Measurements from ENCODE around the gene PLEKHA7. TPM values are rescaled to one million over a fixed set of nuclear protein-coding genes. Genes with fewer than 3 reads are reported as not detected.
"Not testable (repeated sequence)": the region's sequence is repeated elsewhere in the genome, so short reads cannot be mapped to it uniquely, and the experiment has no call there.

The PLEKHA7 gene
- total RNA-seq, 2 donors from 2014 or later, result 10.8 to 17.6 TPM

DNA sequence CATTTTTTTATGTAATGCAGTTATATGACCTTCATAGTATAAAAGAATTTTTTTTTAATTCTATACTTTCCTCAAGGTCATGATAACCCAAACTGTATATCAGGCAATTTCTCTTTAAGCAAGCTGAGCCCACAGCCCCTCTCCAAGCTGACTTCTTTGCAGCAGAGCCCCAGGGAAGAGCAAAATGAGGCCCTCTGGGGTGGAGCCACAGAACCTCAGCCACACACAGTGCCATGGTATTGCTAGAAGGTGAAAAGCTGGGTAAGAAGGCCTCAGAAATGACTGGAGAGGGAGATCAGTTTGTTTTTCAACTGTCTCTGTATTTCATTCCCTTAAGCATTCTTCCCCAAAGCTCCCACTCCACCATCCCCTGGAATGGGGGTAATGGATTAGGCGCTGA lies 108.8 kb downstream of the PLEKHA7 start:
- H3K4me3 ChIP-seq, result no peak overlapping the region
- H3K9me3 ChIP-seq, result no peaks in the 10 kb centered on the region
- no peaks in the 10 kb centered on the region for H3K4me1 ChIP-seq (ENCODE audit: control insufficient read depth in 1 of 2, low read depth in 2 of 2)
- no peak for ATAC-seq (ENCODE audit: insufficient number of reproducible peaks, low FRiP score, low read depth)
- no peaks in the 10 kb centered on the region for H3K27me3 ChIP-seq (replicated peaks; ENCODE audit: insufficient read depth)
- TF ChIP-seq, protein P1, sequence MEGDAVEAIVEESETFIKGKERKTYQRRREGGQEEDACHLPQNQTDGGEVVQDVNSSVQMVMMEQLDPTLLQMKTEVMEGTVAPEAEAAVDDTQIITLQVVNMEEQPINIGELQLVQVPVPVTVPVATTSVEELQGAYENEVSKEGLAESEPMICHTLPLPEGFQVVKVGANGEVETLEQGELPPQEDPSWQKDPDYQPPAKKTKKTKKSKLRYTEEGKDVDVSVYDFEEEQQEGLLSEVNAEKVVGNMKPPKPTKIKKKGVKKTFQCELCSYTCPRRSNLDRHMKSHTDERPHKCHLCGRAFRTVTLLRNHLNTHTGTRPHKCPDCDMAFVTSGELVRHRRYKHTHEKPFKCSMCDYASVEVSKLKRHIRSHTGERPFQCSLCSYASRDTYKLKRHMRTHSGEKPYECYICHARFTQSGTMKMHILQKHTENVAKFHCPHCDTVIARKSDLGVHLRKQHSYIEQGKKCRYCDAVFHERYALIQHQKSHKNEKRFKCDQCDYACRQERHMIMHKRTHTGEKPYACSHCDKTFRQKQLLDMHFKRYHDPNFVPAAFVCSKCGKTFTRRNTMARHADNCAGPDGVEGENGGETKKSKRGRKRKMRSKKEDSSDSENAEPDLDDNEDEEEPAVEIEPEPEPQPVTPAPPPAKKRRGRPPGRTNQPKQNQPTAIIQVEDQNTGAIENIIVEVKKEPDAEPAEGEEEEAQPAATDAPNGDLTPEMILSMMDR (IDR thresholded peaks at IDR 0.05), result no peak
- H3K27ac ChIP-seq, result no peak overlapping the region
- H3K36me3 ChIP-seq, result no peaks in the 10 kb centered on the region
- DNase-seq (ENCODE audit: low spot score), result no peak

DNA sequence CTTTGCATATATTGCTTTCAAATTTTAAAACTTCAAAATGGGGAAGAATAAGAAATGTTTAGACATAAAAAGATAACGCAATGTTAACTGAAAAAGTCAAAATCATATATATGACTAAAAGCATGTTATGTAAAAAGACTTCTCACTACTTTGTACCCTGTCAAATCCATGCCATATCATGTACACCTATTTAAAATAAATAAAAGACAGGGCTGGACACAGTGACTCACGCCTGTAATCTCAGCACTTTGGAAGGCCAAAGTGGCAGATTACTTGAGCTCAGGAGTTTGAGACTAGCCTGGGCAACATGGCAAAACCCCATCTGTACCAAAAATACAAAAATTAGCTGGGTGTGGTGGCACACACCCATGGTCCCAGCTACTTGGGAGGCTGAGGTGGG lies 109.5 kb downstream of the PLEKHA7 start:
- not testable (repeated sequence) for H3K9me3 ChIP-seq; H3K27ac ChIP-seq; ATAC-seq (ENCODE audit: insufficient number of reproducible peaks, low FRiP score, low read depth); H3K4me1 ChIP-seq (ENCODE audit: control insufficient read depth in 1 of 2, low read depth in 2 of 2); H3K27me3 ChIP-seq (replicated peaks; ENCODE audit: insufficient read depth); DNase-seq (ENCODE audit: low spot score); H3K4me3 ChIP-seq; H3K36me3 ChIP-seq

DNA sequence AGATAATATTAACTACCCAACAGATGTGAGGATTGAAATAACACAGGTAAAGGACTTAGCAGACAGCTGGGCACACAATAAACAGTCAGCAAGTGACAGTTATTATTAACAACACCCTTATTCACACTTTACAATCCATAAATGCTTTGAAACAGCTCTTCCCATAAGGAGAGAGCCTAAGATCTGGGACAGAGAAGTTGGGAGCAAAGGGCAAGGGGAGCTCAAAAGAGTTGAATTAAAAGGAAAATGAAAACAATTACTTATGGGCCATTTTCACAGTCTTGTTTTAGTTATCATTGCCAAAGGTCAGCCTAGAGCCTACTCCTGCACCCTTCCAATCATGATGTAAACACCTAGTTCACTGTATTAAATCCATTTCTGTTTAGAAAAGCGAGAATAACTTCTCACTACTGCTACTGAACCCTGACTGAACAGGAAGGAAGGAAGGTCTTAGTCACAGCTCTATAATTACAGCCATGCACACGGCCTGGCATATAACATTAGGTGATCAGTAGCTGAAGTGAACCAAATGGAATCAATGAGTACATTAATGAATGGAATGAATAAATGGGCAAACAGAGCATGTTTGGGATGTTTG lies 111.3 kb downstream of the PLEKHA7 start:
- no peak overlapping the region for H3K27ac ChIP-seq
- no peak for ATAC-seq (ENCODE audit: insufficient number of reproducible peaks, low FRiP score, low read depth)
- no peaks in the 10 kb centered on the region for H3K9me3 ChIP-seq
- no peaks in the 10 kb centered on the region for H3K27me3 ChIP-seq (replicated peaks; ENCODE audit: insufficient read depth)
- H3K4me1 ChIP-seq (ENCODE audit: control insufficient read depth in 1 of 2, low read depth in 2 of 2), result no peaks in the 10 kb centered on the region
- no peak overlapping the region for H3K4me3 ChIP-seq
- H3K36me3 ChIP-seq, result no peaks in the 10 kb centered on the region
- DNase-seq (ENCODE audit: low spot score), result no peak
- TF ChIP-seq, protein P1 (IDR thresholded peaks at IDR 0.05), result no peak

DNA sequence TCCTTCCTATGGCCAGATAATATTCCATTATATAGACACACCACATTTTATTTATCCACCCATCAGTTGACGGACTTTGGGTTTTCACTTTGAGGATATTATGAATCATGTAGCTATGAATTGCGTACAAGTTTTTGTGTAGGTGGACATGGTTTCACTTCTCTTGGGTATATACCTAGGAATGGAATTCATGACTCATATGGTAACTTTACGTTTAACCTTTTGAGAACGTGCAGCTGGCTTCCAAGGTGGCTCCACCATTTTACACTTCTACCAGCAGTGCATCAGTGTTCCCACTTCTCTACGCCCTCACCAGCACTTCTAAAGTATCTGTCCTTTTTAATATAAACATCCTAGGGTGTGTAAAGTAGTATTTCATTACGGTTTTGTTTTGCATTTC lies 112.0 kb downstream of the PLEKHA7 start:
- TF ChIP-seq, protein P1 (IDR thresholded peaks at IDR 0.05), result no peak
- H3K27me3 ChIP-seq (replicated peaks; ENCODE audit: insufficient read depth), result no peaks in the 10 kb centered on the region
- DNase-seq (ENCODE audit: low spot score) (no peak), ATAC-seq (ENCODE audit: insufficient number of reproducible peaks, low FRiP score, low read depth) (no peak)
- H3K36me3 ChIP-seq, result no peaks in the 10 kb centered on the region
- H3K4me1 ChIP-seq (ENCODE audit: control insufficient read depth in 1 of 2, low read depth in 2 of 2), result no peaks in the 10 kb centered on the region
- H3K4me3 ChIP-seq, result no peak overlapping the region
- H3K9me3 ChIP-seq, result no peaks in the 10 kb centered on the region
- H3K27ac ChIP-seq, result no peak overlapping the region

DNA sequence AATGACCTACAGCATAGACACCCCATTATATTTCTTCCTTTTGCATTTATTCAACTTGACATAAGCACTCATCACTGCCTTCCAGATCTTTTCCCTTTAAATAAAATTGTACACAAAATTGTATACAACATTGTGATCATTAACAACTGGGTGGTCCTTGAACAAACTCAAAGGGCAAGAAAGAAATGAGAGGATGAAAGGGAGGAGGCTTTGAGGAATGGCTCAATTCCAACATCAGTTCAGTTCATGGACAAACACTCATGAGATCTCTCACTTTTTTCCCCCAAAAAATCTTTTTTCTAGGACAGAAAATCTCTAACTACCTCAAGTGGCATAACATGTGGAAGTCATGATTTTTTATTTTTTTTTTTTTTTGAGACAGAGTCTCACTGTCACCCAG lies 113.7 kb downstream of the PLEKHA7 start:
- no peaks in the 10 kb centered on the region for H3K27me3 ChIP-seq (replicated peaks; ENCODE audit: insufficient read depth)
- no peak overlapping the region for H3K4me3 ChIP-seq
- no peak overlapping the region for H3K27ac ChIP-seq
- H3K36me3 ChIP-seq, result no peaks in the 10 kb centered on the region
- H3K4me1 ChIP-seq (ENCODE audit: control insufficient read depth in 1 of 2, low read depth in 2 of 2), result no peaks in the 10 kb centered on the region
- DNase-seq (ENCODE audit: low spot score) (no peak), ATAC-seq (ENCODE audit: insufficient number of reproducible peaks, low FRiP score, low read depth) (no peak)
- no peaks in the 10 kb centered on the region for H3K9me3 ChIP-seq
- TF ChIP-seq, protein P1 (IDR thresholded peaks at IDR 0.05), result no peak

DNA sequence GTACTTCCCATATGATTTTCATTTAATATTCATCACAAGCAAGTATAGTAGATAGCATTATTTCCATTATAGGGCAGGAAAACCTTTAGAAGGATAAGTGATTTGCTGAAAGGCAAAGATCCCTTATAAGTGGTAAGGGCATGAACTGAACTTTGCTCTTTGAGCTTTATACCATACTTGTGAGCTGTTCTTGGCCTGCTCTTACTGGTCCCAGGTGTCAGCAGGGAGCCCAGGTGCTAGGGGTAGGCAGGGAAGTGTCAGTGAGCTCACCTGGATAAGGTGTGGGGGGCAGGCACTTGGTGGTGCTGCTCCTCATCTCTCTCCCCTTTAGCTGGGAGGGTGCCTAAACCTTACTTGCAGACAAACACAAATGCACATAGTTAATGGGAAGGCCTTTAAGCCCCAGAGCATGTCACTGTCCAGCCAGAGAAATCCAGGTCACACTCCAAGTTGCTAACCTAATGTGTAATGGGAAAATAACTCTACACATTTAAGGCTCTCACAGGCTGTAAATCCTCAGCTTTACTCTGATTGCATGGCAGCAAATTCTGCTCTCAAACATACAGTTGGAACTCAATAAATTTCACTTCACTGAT lies 114.4 kb downstream of the PLEKHA7 start:
- H3K27me3 ChIP-seq (replicated peaks; ENCODE audit: insufficient read depth), result no peaks in the 10 kb centered on the region
- no peak for DNase-seq (ENCODE audit: low spot score)
- no peaks in the 10 kb centered on the region for H3K4me1 ChIP-seq (ENCODE audit: control insufficient read depth in 1 of 2, low read depth in 2 of 2)
- no peak for ATAC-seq (ENCODE audit: insufficient number of reproducible peaks, low FRiP score, low read depth)
- H3K27ac ChIP-seq, result no peak overlapping the region
- no peaks in the 10 kb centered on the region for H3K36me3 ChIP-seq
- no peak overlapping the region for H3K4me3 ChIP-seq
- H3K9me3 ChIP-seq, result no peaks in the 10 kb centered on the region
- TF ChIP-seq, protein P1 (IDR thresholded peaks at IDR 0.05), result no peak
